ENCODE measurements around the gene ARFGEF2. TPM values are rescaled to one million over a fixed set of nuclear protein-coding genes. Genes with fewer than 3 reads are reported as not detected.

Gene ARFGEF2
- total RNA-seq, 1 donor from 2014 or later, result 21.9 TPM

GRCh38 chr20:48930035-48930434 is 8.5 kb downstream of the ARFGEF2 start:
- no peak overlapping the region for H3K4me3 ChIP-seq
- intact Hi-C loops (cut with DNase I), result no loop called here
- DNase-seq (ENCODE audit: extremely low spot score in 2 of 2), result no peak
- no peak overlapping the region for H3K27ac ChIP-seq
- TF ChIP-seq CTCF (IDR thresholded peaks at IDR 0.05), result no peak
- no peak for TF ChIP-seq POLR2A (IDR thresholded peaks at IDR 0.05)
- TF ChIP-seq POLR2AphosphoS5 (IDR thresholded peaks at IDR 0.05; ENCODE audit: insufficient read depth in 1 of 2, low read depth in 1 of 2), result no peak
- no peaks in the 10 kb centered on the region for H3K9me3 ChIP-seq
- H3K36me3 ChIP-seq, result no peaks in the 10 kb centered on the region
- H3K27me3 ChIP-seq, result no peaks in the 10 kb centered on the region
- H3K4me1 ChIP-seq, result peaks cover 51% of the 10 kb centered on the region

- H3K4me1 ChIP-seq, result peaks cover 50% of the 10 kb centered on the region
- no peaks in the 10 kb centered on the region for H3K9me3 ChIP-seq
- no peak for DNase-seq (ENCODE audit: extremely low spot score in 2 of 2)
- intact Hi-C loops (cut with DNase I), result no loop called here
- no peak overlapping the region for H3K4me3 ChIP-seq
- H3K27ac ChIP-seq, result no peak overlapping the region
- no peaks in the 10 kb centered on the region for H3K27me3 ChIP-seq
- no peak for TF ChIP-seq POLR2AphosphoS5 (IDR thresholded peaks at IDR 0.05; ENCODE audit: insufficient read depth in 1 of 2, low read depth in 1 of 2)
- TF ChIP-seq POLR2A (IDR thresholded peaks at IDR 0.05), result no peak
- TF ChIP-seq CTCF (IDR thresholded peaks at IDR 0.05), result no peak
- H3K36me3 ChIP-seq, result no peaks in the 10 kb centered on the region
Observed at GRCh38 chr20:48930878-48931277, 9.4 kb downstream of the ARFGEF2 start.

- H3K27ac ChIP-seq, result no peak overlapping the region
- no peak for DNase-seq (ENCODE audit: extremely low spot score in 2 of 2)
- peaks cover 45% of the 10 kb centered on the region for H3K4me1 ChIP-seq
- no peaks in the 10 kb centered on the region for H3K36me3 ChIP-seq
- TF ChIP-seq POLR2AphosphoS5 (IDR thresholded peaks at IDR 0.05; ENCODE audit: insufficient read depth in 1 of 2, low read depth in 1 of 2) (no peak), POLR2A (IDR thresholded peaks at IDR 0.05) (no peak), CTCF (IDR thresholded peaks at IDR 0.05) (no peak)
- H3K9me3 ChIP-seq, result no peaks in the 10 kb centered on the region
- intact Hi-C loops (cut with DNase I), result no loop called here
- H3K27me3 ChIP-seq, result no peaks in the 10 kb centered on the region
- no peak overlapping the region for H3K4me3 ChIP-seq
Observed at GRCh38 chr20:48931527-48932374, 10.2 kb downstream of the ARFGEF2 start.

- Histone ChIP-seq H3K27ac (no peak overlapping the region), H3K27me3 (no peaks in the 10 kb centered on the region), H3K9me3 (no peaks in the 10 kb centered on the region), H3K36me3 (no peaks in the 10 kb centered on the region), H3K4me3 (no peak overlapping the region), H3K4me1 (peaks cover 49% of the 10 kb centered on the region)
- TF ChIP-seq CTCF (IDR thresholded peaks at IDR 0.05) (no peak), POLR2AphosphoS5 (IDR thresholded peaks at IDR 0.05; ENCODE audit: insufficient read depth in 1 of 2, low read depth in 1 of 2) (no peak), POLR2A (IDR thresholded peaks at IDR 0.05) (no peak)
- no peak for DNase-seq (ENCODE audit: extremely low spot score in 2 of 2)
- intact Hi-C loops (cut with DNase I), result no loop called here
Observed at GRCh38 chr20:48932375-48932941, 10.9 kb downstream of the ARFGEF2 start.
